GM19193 (cell line): ENCODE data around the gene ZNF74.

Experiments
- POLR2A ChIP-seq: IDR thresholded peaks from 4 replicates; pipeline ENCODE4 v1.6.1; 2011; ENCODE audit not compliant: insufficient read depth, insufficient read length; ENCODE audit errors: extremely low read depth

The ZNF74 gene

GRCh38 chr22:20434264-20434751 lies 40.4 kb downstream of the ZNF74 start:
- TF ChIP-seq POLR2A, result no peak

DNA sequence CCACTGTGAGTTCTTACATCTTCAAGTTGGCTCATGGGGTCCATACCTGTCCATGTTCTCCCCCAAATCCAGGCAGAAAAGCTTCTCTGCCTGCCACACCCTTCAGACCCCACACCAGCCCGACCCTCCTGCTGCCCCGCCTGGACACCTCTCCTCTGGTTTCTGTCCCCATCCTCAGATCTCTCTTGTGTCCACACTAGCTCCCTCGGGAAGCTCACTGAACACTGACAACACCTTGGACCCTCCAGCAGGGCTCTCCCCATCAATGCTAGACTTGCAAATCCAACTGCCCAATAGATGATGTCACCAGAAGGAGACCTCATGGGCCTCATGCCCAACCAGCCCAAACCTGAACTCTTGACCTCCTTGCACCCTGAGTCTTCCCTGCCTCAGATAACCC lies 40.8 kb downstream of the ZNF74 start:
- no peak for TF ChIP-seq POLR2A

DNA sequence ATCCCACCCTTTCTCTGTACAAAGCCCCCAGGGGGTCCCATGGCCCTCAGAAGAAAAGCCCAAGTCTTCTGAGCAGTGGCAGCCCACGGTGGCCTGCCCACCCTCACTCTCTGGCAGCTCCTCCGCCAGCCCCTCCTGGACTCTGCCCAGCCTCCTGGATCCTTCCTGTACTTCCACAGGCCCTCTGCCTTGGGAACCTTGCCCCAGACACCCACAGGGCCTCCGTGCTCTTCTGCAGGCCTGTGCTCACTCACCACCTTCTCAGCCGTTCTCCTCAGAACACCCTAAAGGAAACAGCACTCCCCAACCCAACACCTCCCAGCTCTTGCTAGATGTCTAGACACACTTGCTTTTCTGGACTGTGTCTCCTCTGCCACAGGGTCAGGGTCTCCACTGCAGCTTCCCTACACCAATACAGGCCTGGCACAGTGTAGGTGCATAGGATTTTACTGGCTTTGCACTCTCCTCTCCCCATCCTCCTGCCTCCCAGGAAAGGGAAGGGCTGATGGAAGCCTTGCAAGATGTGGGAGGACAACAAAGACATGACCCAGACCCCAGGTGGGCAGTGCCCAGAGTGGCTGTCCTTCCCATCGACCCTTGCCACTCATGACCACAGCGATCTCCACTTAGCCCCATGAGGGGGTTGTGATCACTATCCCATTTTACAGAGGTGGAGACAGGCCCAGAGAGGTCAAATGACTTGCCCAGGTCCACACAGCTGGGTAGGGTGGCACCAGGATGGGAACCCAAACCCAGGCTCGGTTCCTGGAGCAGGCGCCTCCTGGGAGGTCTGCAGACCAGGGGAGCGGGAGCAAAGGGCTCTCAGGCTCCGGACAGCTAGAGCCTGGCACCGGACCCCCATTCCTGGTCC lies 41.7 kb downstream of the ZNF74 start:
- no peak for TF ChIP-seq POLR2A

DNA sequence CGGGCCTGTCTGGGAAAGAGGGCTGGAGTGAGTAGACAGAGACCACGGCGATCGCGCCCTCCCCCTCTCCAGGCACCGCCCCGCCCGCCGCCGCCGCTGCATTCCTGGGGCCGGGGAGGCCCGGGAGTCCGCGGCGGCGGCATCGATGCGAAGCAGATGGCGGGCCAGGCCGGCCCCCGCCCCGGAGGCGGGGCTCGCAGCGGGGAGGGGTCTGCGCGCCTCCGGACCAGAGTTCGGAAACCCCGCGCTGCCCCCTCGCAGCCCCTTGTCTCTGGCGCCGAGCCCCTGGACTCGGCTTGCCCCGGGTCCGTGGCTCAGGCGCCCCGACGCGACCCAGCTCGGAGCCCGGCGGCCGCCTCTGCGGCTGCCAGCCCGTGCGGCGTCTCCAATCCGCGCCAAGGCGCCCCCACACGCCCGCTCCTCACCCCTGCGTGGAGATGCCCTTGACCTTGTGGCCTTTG lies 42.4 kb downstream of the ZNF74 start:
- no peak for TF ChIP-seq POLR2A

GRCh38 chr22:20436768-20437612 lies 43.0 kb downstream of the ZNF74 start:
- no peak for TF ChIP-seq POLR2A

GRCh38 chr22:20437613-20438426 lies 43.9 kb downstream of the ZNF74 start, which contains the start of gene SCARF2:
SCARF2 (minus strand) TSS chr22:20437825; CDS start chr22:20437754, 71 bp downstream.
- no peak for TF ChIP-seq POLR2A

- TF ChIP-seq POLR2A, result no peak
Measured at GRCh38 chr22:20438427-20438677, 44.4 kb downstream of the ZNF74 start.

- TF ChIP-seq POLR2A, result no peak
Measured at GRCh38 chr22:20438678-20439492, 44.9 kb downstream of the ZNF74 start.

DNA sequence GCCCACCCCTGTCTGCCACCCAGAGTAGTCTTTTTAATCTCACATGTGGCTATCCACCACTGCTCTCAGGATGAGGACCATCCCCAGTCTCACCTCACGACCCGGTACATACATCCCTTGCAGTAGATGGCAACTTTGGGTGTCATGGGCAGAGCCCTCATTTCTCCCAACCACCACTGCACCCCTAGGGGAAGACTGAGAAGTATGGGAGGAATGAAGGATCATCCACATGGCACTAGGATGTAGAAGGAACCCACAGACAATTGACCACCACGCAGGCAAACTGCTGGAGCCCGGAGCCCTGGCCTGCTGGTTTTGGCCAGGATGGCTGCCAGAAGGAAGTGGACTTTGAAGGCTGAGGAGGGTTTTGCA lies 45.6 kb downstream of the ZNF74 start:
- TF ChIP-seq POLR2A, result no peak

GRCh38 chr22:20439928-20440575 lies 46.1 kb downstream of the ZNF74 start:
- TF ChIP-seq POLR2A, result no peak

DNA sequence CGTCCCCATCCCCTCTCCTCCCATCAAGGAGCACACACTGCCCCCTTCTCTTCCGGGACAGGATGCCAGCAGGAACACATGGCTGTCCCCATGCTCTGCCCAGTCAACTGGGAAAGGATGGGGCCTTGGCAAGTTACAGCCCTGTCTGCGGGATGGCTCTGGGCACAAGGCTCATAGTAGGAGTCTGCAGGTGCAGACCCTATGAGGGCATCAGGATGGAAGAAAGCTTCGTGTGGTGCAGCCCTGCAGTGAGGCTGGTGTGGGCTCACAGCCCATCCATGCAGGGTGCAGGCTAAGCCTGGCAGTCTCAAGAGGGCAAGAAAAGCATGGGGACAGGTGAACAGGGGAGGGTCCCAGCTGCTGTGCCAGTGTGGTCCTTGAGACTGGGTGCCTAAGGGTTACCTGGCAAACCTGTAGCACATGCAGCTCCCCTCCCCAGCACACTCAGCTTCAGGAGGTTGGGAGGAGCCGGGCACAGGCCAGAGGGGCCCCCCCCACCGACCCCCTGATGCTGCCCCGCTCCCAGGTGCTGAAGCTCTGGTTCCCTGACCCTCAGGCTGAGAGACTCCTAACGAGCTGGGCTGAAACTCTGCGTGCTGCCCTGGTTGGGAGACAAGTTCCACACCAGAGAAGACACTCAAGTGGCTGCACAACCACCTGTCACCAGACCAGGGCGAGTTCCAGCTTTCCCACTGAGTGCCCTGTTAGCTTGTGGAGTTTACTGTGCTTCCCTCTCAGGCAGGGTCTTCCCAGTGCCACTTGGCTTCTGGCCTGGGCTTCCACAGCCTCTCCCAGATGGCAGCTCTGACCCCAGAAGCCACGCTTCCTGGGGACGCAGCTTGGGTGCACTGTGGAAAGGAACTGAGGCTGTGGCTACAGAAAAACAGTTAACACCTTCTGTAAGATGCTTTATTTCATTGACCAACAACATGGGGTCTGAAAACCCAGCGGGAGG lies 47.0 kb downstream of the ZNF74 start:
- TF ChIP-seq POLR2A, result no peak

DNA sequence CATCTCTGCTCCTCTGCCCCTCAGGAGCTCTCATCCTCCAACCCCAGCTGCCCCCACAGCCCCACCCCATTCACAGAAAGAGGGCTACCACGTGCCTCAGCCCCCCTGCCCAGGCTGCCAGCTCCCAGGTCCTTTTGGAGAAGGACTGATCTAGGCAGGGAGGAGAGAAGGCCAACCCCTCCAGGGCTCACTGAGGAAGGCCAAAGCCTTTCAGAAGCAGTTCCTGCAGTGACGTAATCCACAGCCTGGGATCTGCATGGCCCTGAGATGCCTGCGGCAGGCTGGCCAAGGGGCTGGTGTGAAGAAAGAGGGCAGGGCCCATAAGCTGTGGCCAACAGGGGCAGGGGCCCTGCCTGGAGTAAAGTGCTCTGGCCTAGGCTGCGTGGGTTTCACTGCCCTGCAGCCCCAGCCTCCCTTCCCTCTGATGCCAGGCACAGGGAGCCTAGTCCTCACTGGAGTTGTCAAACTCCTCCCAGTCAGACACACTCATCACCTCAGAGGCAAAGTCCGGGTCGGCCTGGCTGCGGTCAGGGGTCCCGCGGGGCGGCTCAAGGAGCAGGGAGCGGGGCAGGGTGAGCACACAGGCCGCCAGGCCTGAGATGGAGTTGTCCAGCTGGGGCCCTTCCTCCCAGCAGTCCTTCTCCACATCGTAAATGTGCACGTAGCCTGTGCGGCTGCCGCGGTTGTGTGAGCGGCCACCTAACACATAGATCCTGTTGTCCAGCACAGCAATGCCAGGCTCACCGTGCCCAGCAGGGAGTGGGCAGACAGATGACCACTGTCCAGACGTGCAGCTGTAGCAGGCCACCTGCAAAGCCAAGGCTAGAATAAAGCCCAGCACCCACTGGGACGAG lies 47.9 kb downstream of the ZNF74 start:
- TF ChIP-seq POLR2A, result no peak
